ENCODE measurements around the gene PTK7.
"Not testable (repeated sequence)": the region's sequence is repeated elsewhere in the genome, so short reads cannot be mapped to it uniquely, and the experiment has no call there.

PTK7 gene

DNA sequence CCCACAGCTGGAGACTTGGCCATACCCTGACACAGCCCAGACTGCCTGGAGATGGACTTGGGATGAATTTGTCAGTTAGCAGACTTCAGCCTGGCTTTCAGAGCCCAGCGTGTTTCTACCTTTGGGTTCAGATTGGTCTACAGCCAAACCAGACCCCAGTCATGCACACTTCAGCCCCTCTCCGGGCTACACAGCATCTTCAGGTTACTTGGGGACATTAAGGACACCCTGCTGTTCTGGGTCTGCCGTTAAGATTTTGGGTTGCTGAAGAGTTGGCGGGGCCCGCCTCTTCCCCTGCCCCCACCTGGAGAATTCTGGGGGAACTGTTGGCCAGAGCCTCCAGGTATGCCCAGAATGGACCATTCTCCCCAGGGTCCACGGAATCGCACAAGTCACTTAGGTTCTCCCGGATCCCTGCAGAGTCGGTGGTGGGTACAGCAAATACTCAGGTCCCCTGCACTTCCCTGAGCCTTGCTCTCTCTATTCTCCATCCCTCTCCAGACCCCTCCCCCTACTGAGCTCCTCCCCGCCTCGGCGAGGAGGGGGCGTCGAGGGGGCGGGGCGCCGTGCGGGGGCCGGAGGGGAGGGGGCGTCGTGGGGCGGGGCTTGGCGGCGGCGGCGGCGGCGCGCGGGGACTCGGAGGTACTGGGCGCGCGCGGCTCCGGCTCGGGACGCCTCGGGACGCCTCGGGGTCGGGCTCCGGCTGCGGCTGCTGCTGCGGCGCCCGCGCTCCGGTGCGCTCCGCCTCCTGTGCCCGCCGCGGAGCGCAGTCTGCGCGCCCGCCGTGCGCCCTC, at the start of gene PTK7:
Gene PTK7 (plus strand): TSS at position 645 of the 794 bp plus-strand sequence. CDS start 175 bp downstream, outside the sequence.
- no peak for DNase-seq (ENCODE audit: low spot score)

DNA sequence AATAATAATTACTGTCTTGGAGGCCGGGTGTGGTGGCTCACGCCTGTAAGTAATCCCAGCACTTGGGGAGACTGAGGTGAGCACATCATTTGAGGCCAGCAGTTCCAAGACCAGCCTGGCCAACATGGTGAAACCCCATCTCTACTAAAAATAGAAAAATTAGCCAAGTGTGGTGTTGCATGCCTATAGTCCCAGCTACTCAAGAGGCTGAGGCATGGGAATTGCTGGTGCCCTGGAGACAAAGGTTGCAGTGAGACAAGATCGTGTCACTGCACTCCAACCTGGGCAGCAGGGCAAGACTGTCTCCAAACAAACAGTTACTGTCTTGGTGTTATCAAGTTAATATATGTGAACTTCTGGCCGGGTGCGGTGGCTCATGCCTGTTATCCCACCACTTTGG, 49.7 kb upstream of the PTK7 start:
- no peak for DNase-seq (ENCODE audit: low spot score)

DNA sequence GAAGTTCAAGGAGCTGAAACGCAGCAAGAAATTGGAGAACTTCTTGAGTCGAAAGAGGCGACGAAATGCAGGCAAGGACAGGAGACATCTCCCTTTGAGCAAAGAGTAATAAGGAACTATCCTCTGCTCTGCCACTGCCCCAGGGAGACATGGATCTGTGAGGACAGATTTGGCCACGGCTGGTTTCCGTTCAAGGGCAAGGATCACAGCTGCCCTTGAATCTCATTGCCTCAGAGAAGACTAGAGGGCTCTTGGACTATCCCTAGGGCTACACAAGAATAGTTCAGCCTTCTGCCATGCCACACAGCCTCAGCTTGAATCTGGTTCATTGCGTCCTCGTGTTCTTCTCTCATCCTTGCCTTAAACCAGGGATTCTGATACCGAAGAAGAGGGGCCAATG, 47.0 kb upstream of the PTK7 start:
- DNase-seq (ENCODE audit: low spot score): no peak

DNA sequence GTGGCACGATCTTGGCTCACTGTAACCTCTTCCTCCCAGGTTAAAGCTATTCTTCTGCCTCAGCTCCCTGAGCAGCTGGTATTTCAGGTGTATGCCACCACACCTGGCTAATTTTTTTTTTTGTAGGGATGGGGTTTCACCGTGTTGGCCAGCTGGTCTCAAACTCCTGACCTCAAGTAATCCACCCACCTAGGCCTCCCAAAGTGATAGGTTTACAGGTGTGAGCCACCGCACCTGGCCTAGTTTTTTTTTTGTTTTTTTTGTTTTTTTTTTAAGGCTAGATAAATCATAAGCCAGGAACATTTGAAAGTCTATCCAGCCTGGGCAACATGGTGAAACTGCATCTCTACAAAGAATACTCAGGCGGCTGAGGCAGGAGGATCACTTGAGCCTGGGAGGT, 43.8 kb upstream of the PTK7 start:
- no peak for DNase-seq (ENCODE audit: low spot score)

DNA sequence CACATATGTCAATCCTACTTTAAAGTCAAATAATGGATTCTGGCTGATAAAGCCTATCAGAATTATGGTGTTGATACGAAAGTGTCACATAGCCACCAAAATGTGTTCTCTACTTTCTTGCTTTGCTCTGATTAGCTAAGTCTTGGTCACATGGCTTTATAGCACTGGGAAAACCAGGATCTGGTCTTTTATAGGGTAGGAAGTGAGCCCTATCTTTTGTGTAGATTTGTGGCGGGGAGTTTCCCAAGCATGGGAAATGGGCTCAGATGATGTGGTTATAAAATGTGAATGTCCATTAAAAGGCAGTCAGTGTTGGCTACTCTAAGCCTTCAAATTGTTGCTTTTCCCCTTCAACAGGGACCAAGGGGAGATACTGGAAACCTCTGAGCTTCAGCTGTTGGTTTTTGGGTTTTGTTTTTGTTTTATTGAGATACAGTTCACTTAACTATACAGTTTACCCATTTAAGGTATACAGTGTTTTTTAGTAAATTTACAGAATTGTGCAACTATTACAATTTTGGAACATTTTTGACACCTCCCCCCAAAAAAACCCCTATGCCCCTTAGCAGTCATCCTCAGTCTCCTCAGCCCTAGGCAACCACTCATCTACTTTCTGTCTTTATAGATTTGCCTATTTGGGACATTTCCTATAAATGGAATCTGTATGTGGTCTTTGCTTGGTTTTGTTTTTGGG, 42.5 kb upstream of the PTK7 start:
- no peak for DNase-seq (ENCODE audit: low spot score)

DNA sequence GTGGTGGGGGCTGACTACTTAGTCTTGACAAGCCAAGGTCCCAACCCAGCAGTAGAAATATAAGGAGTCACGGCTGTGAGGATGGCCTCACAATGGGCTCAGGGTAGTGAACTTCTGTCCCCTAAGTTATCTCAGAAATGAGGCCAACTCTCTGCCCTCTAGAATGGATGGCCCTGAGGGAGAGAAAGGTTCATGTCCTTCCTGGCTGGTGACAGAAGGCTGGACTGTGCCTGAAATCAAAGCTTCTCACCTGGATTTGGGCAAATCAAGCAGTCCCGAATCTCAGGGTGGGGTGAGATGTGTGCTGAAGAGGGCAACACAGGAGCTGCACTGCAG, 42.0 kb upstream of the PTK7 start:
- DNase-seq (ENCODE audit: low spot score): no peak

DNA sequence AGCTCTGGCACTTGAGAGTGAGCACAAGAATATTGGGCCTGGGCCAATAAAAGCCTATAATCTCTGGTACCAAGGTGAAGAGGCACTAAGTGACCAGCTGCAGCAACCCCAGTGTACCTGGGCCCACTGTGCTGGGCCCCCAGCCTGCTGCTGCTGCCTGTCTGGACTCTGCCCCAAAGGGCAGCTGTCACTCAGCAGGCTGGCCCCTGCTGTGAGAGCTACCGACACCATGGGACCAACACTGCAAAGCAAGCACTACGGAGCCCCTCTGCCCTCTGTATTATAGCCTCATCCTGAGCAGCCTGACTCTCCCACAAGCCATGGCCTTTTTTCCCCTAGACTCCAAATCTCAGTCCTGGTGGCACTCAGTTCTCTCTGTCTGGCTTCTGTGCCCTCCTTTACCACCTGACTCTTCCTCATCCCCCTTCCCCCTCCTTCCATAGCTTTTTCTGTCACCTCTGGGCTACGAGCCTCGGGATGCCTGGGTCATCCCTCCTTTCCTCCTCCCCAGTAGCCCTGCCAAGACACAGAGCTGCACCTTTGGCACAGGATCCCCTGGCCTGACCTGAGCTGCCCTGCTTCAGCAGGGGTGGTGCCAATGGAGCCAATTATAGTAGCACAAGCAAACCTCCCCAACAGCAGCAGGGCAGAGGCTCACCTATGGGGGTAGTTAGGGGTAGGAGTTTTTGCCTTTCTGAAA, 40.5 kb upstream of the PTK7 start:
- no peak for DNase-seq (ENCODE audit: low spot score)

DNA sequence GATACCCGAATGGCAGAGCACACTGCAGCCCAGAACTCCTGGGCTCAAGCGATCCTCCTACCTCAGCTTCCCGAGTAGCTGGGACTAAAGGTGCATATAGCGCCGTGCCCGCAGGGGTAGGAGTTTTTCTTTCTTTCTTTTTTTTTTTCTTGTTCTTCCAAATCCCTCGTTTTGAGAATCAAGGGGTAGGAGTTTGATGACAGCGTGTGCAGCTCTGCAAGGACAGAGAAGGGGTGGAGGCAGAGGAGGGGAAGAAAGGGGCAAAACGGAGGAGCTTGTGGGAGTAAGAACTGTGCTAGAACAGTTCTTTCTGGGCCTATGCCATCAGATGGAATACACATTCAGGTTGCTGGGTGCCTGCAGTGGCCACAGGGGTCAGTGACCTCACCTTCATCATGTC, 39.4 kb upstream of the PTK7 start:
- no peak for DNase-seq (ENCODE audit: low spot score)

DNA sequence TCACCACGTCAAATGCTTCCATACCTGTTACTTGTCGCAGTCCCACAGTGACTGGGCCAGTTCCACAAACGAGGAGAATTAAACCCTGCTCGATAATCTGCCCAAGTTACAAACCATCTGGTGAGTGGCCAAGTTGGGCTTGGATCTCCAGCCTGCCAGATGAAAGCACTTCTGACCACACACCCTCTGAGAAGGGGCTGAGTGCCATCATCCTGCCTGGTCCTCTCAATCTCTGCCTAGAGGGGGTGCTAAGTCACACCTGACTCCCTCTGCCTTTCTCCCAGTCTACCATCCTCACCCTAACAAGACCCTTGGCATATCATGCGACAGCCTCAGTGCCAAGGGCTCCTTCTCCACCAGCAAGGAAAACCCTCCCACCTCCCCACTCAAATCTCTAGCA, 38.9 kb upstream of the PTK7 start:
- no peak for DNase-seq (ENCODE audit: low spot score)

DNA sequence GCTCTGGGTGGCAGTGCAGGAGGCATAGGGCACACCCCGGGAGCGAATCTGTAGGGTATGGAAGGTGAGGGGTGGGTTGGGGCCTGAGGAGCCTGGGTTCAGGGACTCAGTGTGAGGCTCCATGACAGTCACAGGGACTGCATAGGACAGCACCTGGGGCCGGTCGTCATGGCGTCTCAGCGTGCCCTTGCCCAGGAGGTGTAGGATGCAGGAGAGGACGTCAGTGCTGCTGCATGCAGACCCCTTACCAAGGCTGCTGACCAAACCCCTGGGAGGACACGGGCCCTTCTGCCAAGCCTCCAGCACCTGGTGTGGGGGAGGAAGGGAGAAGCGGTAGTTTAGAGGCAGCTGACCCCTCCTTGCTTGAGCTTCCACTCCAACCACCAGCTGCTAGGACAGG, 38.4 kb upstream of the PTK7 start:
- no peak for DNase-seq (ENCODE audit: low spot score)

DNA sequence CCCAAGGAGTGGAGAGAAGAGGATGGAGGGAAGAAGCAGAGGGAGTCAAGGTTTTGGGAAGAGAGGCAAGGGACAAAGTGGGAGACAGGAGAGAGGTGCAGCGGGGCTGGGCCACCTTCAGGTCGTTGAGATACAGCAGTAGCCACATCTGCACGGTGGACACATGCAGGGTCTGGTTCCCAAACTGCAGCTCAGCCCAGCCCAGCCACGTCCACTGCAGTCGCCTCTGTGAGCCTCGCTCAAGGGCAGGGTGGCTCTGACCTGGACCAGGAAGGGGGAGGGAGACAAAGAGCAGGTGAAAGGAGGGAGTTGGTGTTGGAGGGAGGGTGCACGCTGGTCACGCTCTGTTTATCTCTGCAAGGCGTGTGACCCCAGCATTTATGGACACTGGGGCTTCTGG, 37.4 kb upstream of the PTK7 start:
- no peak for DNase-seq (ENCODE audit: low spot score)

DNA sequence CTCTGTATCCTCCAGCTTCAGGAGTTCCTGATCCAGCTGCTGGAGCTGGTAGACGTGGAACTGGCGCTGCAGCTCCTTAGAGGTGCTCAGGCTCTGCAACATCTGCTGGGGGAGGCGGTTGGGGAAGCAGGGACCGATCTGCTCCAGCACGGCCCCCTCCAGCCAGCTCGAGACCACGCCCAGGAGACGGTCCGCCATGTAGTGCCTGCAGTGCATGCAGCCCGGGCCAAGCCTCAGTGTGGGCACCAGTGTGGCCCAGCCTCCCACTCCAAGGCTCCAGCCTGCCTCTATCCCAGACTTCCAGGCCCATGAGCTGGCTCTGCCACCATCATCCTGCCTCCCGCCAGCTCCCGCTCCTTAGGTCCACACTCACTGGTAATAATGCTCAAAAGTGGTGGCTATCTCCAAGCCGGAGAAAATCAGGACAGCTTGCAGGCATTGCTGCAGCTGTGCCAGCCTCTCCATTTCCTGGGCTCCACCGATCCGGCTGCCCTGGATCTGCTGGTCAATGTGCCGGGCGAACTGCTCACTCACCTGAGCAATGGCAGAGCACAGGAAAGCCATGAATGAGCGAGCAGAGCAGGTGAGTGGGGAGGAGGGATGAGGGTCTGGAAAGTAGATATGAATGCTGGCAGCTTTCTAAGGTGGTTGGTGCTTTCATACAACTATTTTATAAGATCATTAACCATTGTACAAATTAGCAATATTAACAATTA, 35.4 kb upstream of the PTK7 start:
- no peak for DNase-seq (ENCODE audit: low spot score)

DNA sequence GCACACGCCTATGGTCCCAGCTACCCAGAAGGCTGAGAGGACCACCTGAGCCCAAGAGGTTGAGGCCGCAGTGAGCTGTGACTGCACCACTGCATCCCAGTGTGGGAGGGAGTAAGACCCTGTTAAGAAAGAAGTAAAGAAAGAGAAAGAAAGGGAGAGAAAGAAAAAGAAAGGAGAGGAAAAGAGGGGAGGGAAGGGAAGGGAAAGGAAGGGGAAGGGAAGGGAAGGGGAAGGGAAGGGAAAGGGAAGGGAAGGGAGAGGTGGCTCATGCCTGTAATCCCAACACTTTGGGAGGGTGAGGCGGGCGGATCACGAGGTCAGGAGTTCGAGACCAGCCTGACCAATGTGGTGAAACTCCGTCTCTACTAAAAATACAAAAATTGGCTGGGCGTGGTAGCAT, 34.6 kb upstream of the PTK7 start:
- DNase-seq (ENCODE audit: low spot score): not testable (repeated sequence)

DNA sequence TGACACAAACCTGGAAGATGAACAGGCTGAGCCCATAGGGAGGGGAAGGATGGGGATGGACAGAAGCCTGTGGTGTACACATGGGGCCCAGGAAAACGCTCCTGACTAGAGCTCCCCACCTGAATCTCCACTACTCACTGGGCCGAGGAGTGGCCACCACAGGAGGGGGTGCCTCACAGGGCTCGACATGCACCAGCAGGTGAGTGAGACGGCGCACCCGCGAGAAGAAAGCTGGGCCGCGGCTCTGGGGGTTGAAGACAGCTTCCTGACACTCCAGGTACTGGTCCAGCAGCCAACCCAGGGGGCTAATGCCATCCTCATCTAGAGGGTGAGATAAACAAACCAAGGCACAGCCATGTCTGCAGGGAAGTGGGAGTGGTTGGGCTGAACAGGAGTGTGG, 32.8 kb upstream of the PTK7 start:
- DNase-seq (ENCODE audit: low spot score): no peak

DNA sequence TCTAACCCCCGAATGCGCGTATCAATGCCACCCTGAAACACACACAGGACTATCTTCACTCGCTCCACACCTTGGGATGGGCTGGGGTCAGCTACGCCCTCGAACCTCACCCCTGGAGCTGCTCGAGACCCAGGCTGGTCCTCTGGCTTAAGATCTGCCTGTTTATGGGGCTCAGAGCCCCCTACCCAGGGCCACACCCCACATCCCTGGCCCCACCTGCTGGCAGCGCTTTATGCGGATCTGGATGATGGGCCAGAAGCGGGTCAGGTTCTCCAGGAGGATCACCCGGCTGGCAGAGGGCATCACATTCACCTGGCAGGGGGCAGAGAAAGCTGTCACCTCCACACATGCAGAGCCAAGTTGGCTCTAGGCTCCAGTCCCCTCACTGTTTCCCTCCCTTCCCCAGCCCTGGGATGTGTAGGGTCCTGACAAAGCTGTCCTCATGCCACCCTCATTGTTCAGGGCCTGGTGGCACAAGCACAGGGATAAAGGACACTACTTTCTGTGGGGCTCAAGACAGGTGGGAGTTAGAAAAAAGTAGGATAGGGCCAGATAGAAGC, 30.7 kb upstream of the PTK7 start:
- no peak for DNase-seq (ENCODE audit: low spot score)

DNA sequence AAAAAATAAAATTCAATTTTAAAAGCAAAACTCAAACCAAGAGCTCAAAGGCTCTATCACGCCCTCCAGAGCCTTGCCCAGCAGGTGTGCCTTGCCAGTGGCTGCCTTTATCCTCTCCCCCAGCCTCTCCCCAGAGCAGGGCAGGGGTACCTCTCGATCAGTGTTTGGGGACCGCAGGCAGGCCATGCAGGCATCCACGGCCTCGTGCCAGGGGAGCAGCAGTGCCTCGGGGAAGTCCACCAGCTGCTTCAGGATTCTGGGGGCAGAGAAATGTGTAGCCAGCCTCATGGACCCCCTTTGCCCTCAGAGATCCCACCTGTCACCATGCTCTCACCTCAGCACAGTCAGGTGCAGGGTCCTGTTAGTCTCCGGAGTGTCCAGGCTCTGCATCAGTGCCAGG, 28.1 kb upstream of the PTK7 start:
- DNase-seq (ENCODE audit: low spot score): no peak

DNA sequence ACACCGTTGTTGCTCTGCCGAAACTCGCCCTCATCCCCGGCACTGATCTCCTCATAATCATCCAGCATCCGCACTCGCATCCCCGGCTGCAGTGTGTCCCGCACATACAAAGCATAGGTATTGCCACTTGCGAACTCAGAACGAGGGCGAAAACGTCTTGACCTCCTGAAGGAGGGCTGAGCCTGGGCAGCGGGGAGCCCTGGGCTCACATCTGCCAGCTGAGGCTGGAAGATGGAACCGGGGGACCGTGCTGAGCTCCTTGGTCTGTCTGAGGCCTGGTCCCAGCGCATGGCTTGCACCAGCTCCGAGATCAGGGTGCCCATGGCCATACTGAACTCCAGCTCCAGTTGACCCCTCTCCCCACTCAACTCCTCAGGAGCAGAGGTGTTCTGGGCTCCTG, 25.1 kb upstream of the PTK7 start:
- no peak for DNase-seq (ENCODE audit: low spot score)

DNA sequence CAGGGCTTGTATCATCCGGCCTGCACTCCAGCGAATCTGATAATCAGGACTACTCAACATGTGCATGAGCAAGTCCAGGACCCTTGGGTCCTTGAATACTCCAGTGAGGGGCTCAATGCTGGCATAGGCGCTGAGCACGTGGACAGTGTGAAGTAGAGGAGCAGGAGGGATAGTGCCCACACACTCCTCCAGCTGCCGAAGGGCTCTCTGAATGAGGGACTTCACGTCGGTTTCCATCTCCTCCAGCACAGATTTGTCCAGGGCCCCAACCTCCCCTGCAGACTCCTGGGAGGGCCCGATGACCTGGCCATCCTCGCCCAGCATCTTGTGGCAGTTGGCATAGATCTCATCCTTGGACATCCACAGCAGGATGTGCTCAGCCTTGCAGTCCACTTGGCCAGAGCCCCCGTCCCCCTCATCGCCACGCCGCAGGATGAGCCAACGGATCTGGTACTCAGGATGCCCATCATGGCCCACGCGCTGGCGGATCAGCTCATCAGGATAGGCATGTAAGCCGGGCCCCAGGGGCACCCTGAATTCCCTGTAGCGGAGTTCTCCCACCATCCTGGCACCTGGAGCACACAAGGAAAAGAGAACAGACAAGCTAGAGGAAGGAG, 23.8 kb upstream of the PTK7 start:
- DNase-seq (ENCODE audit: low spot score): no peak

DNA sequence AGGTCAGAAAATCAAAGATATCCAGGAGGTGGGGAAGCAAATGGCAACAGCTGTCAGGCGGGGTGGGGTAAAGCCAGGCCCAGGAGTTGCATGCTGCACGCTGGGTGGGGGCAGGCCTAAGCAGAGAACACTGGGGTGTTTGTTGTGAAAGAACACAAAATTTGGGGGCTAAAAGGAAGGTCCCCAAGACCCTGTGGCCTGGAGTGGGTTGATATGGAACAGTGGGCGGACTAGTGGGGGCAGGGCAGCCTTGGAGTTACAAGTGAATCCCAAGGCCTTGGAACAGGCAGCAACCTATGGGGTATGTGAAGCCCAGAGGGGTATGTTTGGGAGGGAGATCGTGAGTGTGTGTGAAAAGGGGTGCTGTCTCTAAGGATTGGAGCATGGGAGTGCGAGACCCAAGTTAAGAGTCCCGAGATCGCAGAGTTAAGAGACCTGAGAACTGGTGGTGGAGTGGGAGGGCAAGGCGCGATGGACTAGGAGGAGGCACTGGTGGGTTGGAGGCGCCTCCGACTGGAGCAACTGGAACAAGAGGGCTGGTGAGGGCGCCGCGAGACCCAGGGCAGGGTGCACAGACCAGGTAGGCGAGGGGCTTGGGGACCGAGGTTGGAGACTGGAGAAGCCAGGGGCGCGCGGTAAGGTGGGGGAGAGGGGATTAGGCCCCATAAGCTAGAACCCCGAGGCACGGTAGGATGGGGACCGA, 23.1 kb upstream of the PTK7 start:
- peak; percentile 20 for DNase-seq (ENCODE audit: low spot score)

DNA sequence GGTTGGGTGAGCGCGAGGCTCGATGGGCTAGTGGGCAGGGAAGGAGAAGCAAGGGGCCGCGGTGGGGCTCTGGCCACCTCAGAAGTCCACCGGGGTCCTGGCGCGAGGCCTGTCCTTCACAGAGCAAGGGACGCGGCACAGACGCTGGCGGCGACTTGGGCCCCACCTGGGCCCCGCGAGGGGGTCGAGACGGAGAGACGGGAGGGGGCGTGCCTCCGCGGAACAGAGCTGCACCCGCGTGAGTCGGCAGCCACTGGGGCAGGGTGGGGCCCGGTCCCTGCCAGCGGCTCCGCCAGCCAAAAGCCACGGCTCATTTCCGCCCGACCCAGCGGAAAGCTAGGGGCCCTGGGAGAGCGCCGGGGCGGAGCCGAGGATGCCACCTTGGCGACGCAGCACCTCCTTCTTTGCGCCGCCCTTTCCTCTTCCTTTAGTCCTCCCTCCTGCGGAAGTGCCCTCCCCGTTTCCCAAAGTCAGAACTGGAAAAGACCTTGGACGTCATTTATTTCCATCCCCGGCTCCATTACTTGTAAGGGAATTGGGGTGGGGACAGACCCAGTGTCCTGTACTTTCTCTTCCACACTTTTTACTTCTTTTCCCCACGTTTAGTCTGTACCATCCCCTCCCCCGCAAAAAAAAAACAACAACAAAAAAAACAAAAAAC, 22.4 kb upstream of the PTK7 start, which contains the start of gene CUL7:
Gene CUL7 (minus strand): TSS at position 307 of the 661 bp plus-strand sequence. CDS start 1,063 bp downstream, outside the sequence.
- peak; percentile 93 for DNase-seq (ENCODE audit: low spot score)
